ENCODE data around the gene ZDHHC8. TPM values are rescaled to one million over a fixed set of nuclear protein-coding genes. Genes with fewer than 3 reads are reported as not detected.

Gene ZDHHC8
- total RNA-seq, 2 donors from 2014 or later, result 23.4 to 59.7 TPM

DNA sequence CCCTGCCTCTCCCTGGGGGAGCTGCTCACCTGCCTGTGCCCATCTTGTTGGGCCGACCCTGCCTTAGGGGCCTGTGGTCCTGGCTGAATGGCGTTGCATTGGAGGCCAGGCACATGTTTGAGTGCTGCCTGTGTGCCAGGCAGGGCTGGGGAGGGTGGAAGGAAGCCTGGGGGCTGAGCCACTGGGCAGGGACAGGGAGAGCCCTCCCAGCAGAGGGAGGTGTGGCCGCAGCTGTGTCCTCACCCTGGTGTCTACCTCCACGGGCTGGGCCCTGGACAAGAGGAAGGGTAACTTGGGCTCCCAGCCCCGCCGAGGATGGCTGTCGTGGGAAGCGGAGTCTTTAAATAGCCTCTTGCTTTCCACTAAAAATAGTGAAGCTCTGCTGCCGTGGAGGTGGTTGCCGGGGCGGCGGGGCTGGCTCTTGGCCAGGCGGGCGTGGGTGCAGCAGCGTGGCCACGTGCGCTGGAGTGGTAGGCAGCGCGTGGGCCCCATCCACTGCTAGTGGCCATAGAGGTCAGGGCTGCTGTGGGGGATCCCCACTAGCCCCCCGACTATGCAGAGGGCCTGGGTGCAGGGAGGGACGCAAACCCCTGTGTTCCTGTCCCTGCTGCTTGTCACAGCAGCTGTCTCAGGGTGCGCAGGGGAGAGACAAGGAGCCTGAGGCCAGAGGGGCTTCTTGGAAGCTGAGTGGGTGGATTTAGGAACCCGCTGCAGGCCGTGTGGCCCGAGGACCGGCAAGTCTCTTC, 6.2 kb downstream of the ZDHHC8 start:
- Mint-ChIP-seq H3K4me1 (no peaks in the 10 kb centered on the region), H3K9me3 (no peaks in the 10 kb centered on the region), H3K27ac (peak overlapping the region; percentile 52), H3K36me3 (ENCODE audit: low read depth) (no peaks in the 10 kb centered on the region), H3K27me3 (no peaks in the 10 kb centered on the region), H3K4me3 (no peak overlapping the region)
- ATAC-seq (replicated peaks), result no peak

GRCh38 chr22:20138417-20138738, 6.8 kb downstream of the ZDHHC8 start:
- Mint-ChIP-seq H3K27ac (no peak overlapping the region), H3K27me3 (no peaks in the 10 kb centered on the region)

GRCh38 chr22:20138868-20139267, 7.3 kb downstream of the ZDHHC8 start:
- no peak for ATAC-seq (replicated peaks)
- H3K9me3 Mint-ChIP-seq, result no peaks in the 10 kb centered on the region
- H3K27me3 Mint-ChIP-seq, result no peaks in the 10 kb centered on the region
- no peak overlapping the region for H3K4me3 Mint-ChIP-seq
- no peaks in the 10 kb centered on the region for H3K4me1 Mint-ChIP-seq
- no peaks in the 10 kb centered on the region for H3K36me3 Mint-ChIP-seq (ENCODE audit: low read depth)
- H3K27ac Mint-ChIP-seq, result no peak overlapping the region

More at GRCh38 chr22:20138417-20138738, 6.8 kb downstream of the ZDHHC8 start:
- Mint-ChIP-seq H3K4me3 (no peak overlapping the region), H3K9me3 (no peaks in the 10 kb centered on the region), H3K36me3 (ENCODE audit: low read depth) (no peaks in the 10 kb centered on the region), H3K4me1 (no peaks in the 10 kb centered on the region)
- ATAC-seq (replicated peaks), result no peak

- ATAC-seq (replicated peaks), result no peak
- H3K4me3 Mint-ChIP-seq, result no peak overlapping the region
- H3K27ac Mint-ChIP-seq, result no peak overlapping the region
- H3K4me1 Mint-ChIP-seq, result no peaks in the 10 kb centered on the region
- H3K9me3 Mint-ChIP-seq, result no peaks in the 10 kb centered on the region
- H3K36me3 Mint-ChIP-seq (ENCODE audit: low read depth), result no peaks in the 10 kb centered on the region
- H3K27me3 Mint-ChIP-seq, result no peaks in the 10 kb centered on the region
Observed at GRCh38 chr22:20139391-20140106, 7.9 kb downstream of the ZDHHC8 start.

- Mint-ChIP-seq H3K27me3 (no peaks in the 10 kb centered on the region), H3K4me1 (no peaks in the 10 kb centered on the region), H3K9me3 (no peaks in the 10 kb centered on the region), H3K36me3 (ENCODE audit: low read depth) (no peaks in the 10 kb centered on the region), H3K27ac (no peak overlapping the region), H3K4me3 (no peak overlapping the region)
- ATAC-seq (replicated peaks), result no peak
Observed at GRCh38 chr22:20140107-20140445, 8.5 kb downstream of the ZDHHC8 start.

DNA sequence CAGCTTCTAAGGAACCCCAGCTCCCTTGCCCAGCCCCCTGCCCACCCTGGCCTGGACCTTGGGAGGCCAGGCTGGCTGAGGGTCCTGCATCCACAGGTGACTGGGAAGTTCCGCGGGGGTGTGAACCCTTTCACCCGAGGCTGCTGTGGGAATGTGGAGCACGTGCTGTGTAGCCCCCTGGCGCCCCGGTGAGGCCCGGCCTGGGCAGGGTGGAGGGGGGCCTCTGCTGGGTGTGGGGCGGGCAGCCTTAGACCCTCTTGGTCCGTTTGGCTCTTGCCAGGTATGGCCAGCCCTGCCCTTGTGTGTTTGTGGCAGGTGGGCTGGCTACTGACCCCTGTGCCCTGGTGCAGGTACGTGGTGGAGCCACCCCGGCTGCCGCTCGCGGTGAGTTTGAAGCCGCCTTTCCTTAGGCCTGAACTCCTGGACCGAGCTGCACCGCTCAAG, 8.9 kb downstream of the ZDHHC8 start:
- Mint-ChIP-seq H3K4me3 (no peak overlapping the region), H3K27me3 (no peaks in the 10 kb centered on the region), H3K27ac (no peak overlapping the region), H3K4me1 (no peaks in the 10 kb centered on the region), H3K36me3 (ENCODE audit: low read depth) (no peaks in the 10 kb centered on the region), H3K9me3 (no peaks in the 10 kb centered on the region)
- no peak for ATAC-seq (replicated peaks)

- H3K9me3 Mint-ChIP-seq, result no peaks in the 10 kb centered on the region
- no peak for ATAC-seq (replicated peaks)
- H3K4me1 Mint-ChIP-seq, result no peaks in the 10 kb centered on the region
- no peak overlapping the region for H3K27ac Mint-ChIP-seq
- no peak overlapping the region for H3K4me3 Mint-ChIP-seq
- H3K36me3 Mint-ChIP-seq (ENCODE audit: low read depth), result no peaks in the 10 kb centered on the region
- no peaks in the 10 kb centered on the region for H3K27me3 Mint-ChIP-seq
Observed at GRCh38 chr22:20141186-20142077, 9.8 kb downstream of the ZDHHC8 start.

- ATAC-seq (replicated peaks), result no peak
- H3K4me3 Mint-ChIP-seq, result no peak overlapping the region
Observed at GRCh38 chr22:20142711-20143621, 11.4 kb downstream of the ZDHHC8 start.

GRCh38 chr22:20143883-20144665, 12.5 kb downstream of the ZDHHC8 start:
- Mint-ChIP-seq H3K27ac (no peak overlapping the region), H3K9me3 (no peaks in the 10 kb centered on the region), H3K4me1 (no peaks in the 10 kb centered on the region), H3K36me3 (ENCODE audit: low read depth) (no peaks in the 10 kb centered on the region), H3K4me3 (no peak overlapping the region), H3K27me3 (no peaks in the 10 kb centered on the region)
- ATAC-seq (replicated peaks), result no peak

More at GRCh38 chr22:20142711-20143621, 11.4 kb downstream of the ZDHHC8 start:
- Mint-ChIP-seq H3K36me3 (ENCODE audit: low read depth) (no peaks in the 10 kb centered on the region), H3K27me3 (no peaks in the 10 kb centered on the region), H3K9me3 (no peaks in the 10 kb centered on the region), H3K27ac (no peak overlapping the region), H3K4me1 (no peaks in the 10 kb centered on the region)

DNA sequence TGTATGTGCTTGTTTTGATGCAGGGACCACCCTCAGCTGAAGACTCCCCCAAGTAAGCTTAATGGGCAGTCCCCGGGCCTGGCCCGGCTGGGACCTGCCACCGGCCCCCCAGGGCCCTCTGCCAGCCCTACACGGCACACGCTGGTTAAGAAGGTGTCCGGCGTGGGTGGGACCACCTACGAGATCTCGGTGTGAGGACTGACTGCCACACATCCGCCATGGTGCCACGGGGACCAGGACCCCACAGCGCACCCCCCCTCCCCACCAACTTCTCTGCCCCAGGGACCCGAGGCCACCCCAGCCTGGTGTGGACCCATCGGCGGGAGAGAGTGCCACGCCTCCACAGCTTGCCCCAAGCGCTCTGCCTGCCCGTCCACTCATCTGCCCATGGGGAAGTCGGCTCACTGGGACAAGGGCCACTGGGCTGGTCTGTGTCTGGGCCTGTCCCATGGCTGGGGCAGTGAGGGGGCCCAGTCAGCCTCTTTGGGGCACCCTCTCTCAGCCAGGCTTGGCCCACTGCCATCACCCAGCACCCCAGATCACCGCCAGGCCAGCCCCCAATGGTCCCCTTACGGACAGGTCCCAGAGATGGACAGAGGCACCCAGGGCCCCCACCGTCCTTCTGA, 13.7 kb downstream of the ZDHHC8 start:
- Mint-ChIP-seq H3K27ac (no peak overlapping the region), H3K36me3 (ENCODE audit: low read depth) (no peaks in the 10 kb centered on the region), H3K4me1 (no peaks in the 10 kb centered on the region), H3K9me3 (no peaks in the 10 kb centered on the region), H3K4me3 (no peak overlapping the region), H3K27me3 (no peaks in the 10 kb centered on the region)
- ATAC-seq (replicated peaks), result no peak

DNA sequence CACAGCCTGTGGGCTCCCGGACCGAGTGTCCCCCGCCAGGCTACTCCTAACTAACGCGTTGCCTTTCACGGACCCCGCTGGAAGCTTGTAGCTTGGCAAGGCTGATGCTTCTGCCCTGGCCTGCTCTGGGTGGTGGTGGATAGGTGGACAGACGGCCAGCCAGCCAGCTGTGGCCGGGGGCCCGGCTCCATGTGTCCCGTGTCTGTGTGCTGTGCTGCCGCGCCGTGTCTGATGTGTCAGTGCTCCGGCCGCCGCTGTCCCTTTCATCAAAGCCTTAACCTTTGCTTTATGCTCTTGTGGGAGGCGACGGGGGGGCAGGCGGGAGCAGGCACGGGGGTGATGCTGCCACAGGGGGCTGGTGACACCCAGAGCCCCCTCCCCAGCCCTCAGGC, 14.2 kb downstream of the ZDHHC8 start:
- no peaks in the 10 kb centered on the region for H3K36me3 Mint-ChIP-seq (ENCODE audit: low read depth)
- ATAC-seq (replicated peaks), result no peak
- no peak overlapping the region for H3K4me3 Mint-ChIP-seq
- no peaks in the 10 kb centered on the region for H3K4me1 Mint-ChIP-seq
- no peaks in the 10 kb centered on the region for H3K9me3 Mint-ChIP-seq
- no peak overlapping the region for H3K27ac Mint-ChIP-seq
- H3K27me3 Mint-ChIP-seq, result no peaks in the 10 kb centered on the region

DNA sequence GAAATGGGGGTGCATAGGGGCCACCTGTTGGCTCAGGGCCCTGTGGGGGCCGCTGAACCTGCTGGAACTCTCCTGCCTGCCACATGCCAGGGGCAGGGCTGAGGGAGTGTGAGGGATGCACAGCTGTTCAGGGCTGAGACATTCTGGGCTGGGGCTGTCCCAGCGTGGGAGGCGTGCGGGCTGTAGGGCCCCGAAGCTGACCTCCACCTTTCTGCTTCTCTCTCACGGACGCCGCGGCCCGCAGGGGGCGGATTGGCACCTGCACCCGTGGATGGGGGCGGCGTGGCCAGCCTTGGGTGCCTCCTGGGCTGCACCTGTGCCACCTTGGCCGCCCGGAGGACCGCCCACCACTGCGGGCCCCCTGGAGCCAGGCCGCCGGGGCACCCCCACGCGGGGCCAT, 15.2 kb downstream of the ZDHHC8 start:
- Mint-ChIP-seq H3K36me3 (ENCODE audit: low read depth) (no peaks in the 10 kb centered on the region), H3K9me3 (no peaks in the 10 kb centered on the region), H3K4me3 (no peak overlapping the region), H3K27ac (no peak overlapping the region), H3K4me1 (no peaks in the 10 kb centered on the region), H3K27me3 (no peaks in the 10 kb centered on the region)
- ATAC-seq (replicated peaks), result no peak

Data from activated T-helper 17 cell treated with anti-CD3 and anti-CD28 coated beads, Interleukin-2, amount 50 U/mL, for 72 hours (primary cell).